CD4-positive, alpha-beta T cell (primary cell): Measurements from ENCODE around the gene JPT2. TPM values are rescaled to one million over a fixed set of nuclear protein-coding genes. Genes with fewer than 3 reads are reported as not detected.

ENCODE experiments used
- ATAC-seq: fragments of 200-7000 bp; cut with Tn5 transposase; one replicate; pipeline ENCODE4 v1.10.0; 2022; ENCODE audit warnings: mild to moderate bottlenecking; ENCODE audit not compliant: poor library complexity
- CTCF ChIA-PET: fragments of 350-600 bp; sonication (Branson Sonifier 250); formaldehyde crosslinking; loops from one replicate; lab custom pipeline; 2021; ENCODE audit warnings: antibody characterized with exemption, inconsistent platforms; lab: Charles Lee
- POLR2A ChIA-PET: fragments of 350-600 bp; sonication (Branson Sonifier 250); formaldehyde crosslinking; loops from one replicate; lab custom pipeline; 2021; ENCODE audit warnings: antibody characterized with exemption, inconsistent platforms; lab: Charles Lee
- DNase-seq, 14 experiments: peaks; one replicate each; pipeline ENCODE4 v3.0.0-alpha.2; 2013 to 2020; ENCODE audit warnings: mixed read lengths in 2 of 14
- H3K27ac ChIP-seq, 2 donors: one replicate each; pipeline versions ENCODE4 v1.5.1 to v1.7.0; 2013; ENCODE audit warnings: low read length in 2 of 2, low read depth in 1 of 2, mild to moderate bottlenecking in 1 of 2
- H3K27me3 ChIP-seq, 2 experiments: 1 replicate in 1 of 2; 2 replicates in 1 of 2; pipeline versions ENCODE4 v1.6.1 to v1.7.0; 2013; ENCODE audit warnings: low read length in 2 of 2, control low read depth in 1 of 2, mild to moderate bottlenecking in 1 of 2, moderate library complexity in 1 of 2; ENCODE audit not compliant: insufficient read depth in 2 of 2, control insufficient read depth in 1 of 2
- H3K36me3 ChIP-seq: one replicate; pipeline ENCODE4 v1.6.1; 2013; ENCODE audit warnings: low read length, control low read depth; ENCODE audit not compliant: insufficient read depth
- H3K4me1 ChIP-seq: one replicate; pipeline ENCODE4 v1.6.1; 2013; ENCODE audit warnings: low read length, control low read depth; ENCODE audit not compliant: insufficient read depth
- H3K4me3 ChIP-seq: one replicate; pipeline ENCODE4 v1.5.1; 2013; ENCODE audit warnings: mild to moderate bottlenecking, low read length, moderate library complexity
- H3K9me3 ChIP-seq, 2 experiments: 1 replicate in 1 of 2; 2 replicates in 1 of 2; pipeline versions ENCODE4 v1.6.1 to v1.7.0; 2013; ENCODE audit warnings: low read length in 2 of 2, mild to moderate bottlenecking in 2 of 2, control low read depth in 1 of 2, moderate library complexity in 1 of 2; ENCODE audit not compliant: control insufficient read depth in 1 of 2, insufficient read depth in 1 of 2
- H3K27ac Mint-ChIP-seq: one replicate; pipeline ENCODE4 v1.8.0; 2020; ENCODE audit warnings: mixed read lengths
- H3K27me3 Mint-ChIP-seq: one replicate; pipeline ENCODE4 v1.8.0; 2021; ENCODE audit warnings: mixed read lengths
- H3K36me3 Mint-ChIP-seq: one replicate; pipeline ENCODE4 v1.8.0; 2021; ENCODE audit warnings: low read depth, mixed read lengths
- H3K4me1 Mint-ChIP-seq: one replicate; pipeline ENCODE4 v1.8.0; 2021; ENCODE audit warnings: low read depth, mixed read lengths
- H3K4me3 Mint-ChIP-seq: one replicate; pipeline ENCODE4 v1.8.0; 2020; ENCODE audit warnings: mild to moderate bottlenecking, mixed read lengths
- H3K9me3 Mint-ChIP-seq: one replicate; pipeline ENCODE4 v1.8.0; 2020; ENCODE audit warnings: mixed read lengths
- CTCF ChIP-seq: fragments of 200-600 bp; IDR thresholded peaks from one replicate; pipeline ENCODE4 v1.8.0; 2022; ENCODE audit warnings: antibody characterized with exemption, mild to moderate bottlenecking
- intact Hi-C, 2 experiments: fragments of 100-400 bp; cut with DNase I in 1 of 2; cut with micrococcal nuclease in 1 of 2; formaldehyde crosslinking; loops; one replicate each; pipeline versions ENCODE4 v1.15.1 to v1.9.0; 2023 to 2025; cut with DNase I, micrococcal nuclease
- total RNA-seq, 174 experiments: library from RNA in 2 of 174; stranded (reverse) in 2 of 174; gene quantifications; one replicate each; pipeline ENCODE4 v1.2.3 and lab custom pipeline; 2021 to 2026

The JPT2 gene
- total RNA-seq, 2 experiments from 2014 or later: 2.5 to 3.2 TPM

GRCh38 chr16:1662543-1662942 lies 15.5 kb upstream of the JPT2 start:
- H3K4me3 Mint-ChIP-seq: no peak overlapping the region
- no peak overlapping the region for H3K27ac Mint-ChIP-seq
- Histone ChIP-seq H3K4me1 (no peaks in the 10 kb centered on the region), H3K9me3 (no peaks in the 10 kb centered on the region), H3K4me3 (no peak overlapping the region), H3K27ac (no peak overlapping the region), H3K36me3 (peaks cover 62% of the 10 kb centered on the region), H3K27me3 (no peaks in the 10 kb centered on the region)
- DNase-seq: no peak
- CTCF ChIA-PET: no interaction called here
- POLR2A ChIA-PET: no interaction called here
- H3K9me3 Mint-ChIP-seq: no peaks in the 10 kb centered on the region
- no peaks in the 10 kb centered on the region for H3K27me3 Mint-ChIP-seq
- intact Hi-C loops: no loop called here
- H3K36me3 Mint-ChIP-seq: peaks cover 69% of the 10 kb centered on the region
- no peak for TF ChIP-seq CTCF
- no peak for ATAC-seq
- no peaks in the 10 kb centered on the region for H3K4me1 Mint-ChIP-seq

- Mint-ChIP-seq H3K27ac (no peak overlapping the region), H3K27me3 (no peaks in the 10 kb centered on the region), H3K36me3 (peaks cover 71% of the 10 kb centered on the region), H3K9me3 (no peaks in the 10 kb centered on the region), H3K4me1 (no peaks in the 10 kb centered on the region), H3K4me3 (no peak overlapping the region)
- Histone ChIP-seq H3K36me3 (peaks cover 83% of the 10 kb centered on the region), H3K27me3 (no peaks in the 10 kb centered on the region), H3K27ac (no peak overlapping the region), H3K4me1 (no peaks in the 10 kb centered on the region), H3K4me3 (no peak overlapping the region), H3K9me3 (no peaks in the 10 kb centered on the region)
- ATAC-seq (no peak), DNase-seq (no peak)
- ChIA-PET POLR2A (interaction anchor here (0.9 kb wide), 1 partner anchor 12 kb away, joined by 3 read pairs; the partner anchor contains the start of gene JPT2), CTCF (no interaction called here)
- no peak for TF ChIP-seq CTCF
- intact Hi-C loops: no loop called here
These were observed 12.2 kb upstream of the JPT2 start for GRCh38 chr16:1665829-1666228.

GRCh38 chr16:1666316-1666715 lies 11.8 kb upstream of the JPT2 start:
- no peak for ATAC-seq
- Mint-ChIP-seq H3K27me3 (no peaks in the 10 kb centered on the region), H3K36me3 (peaks cover 76% of the 10 kb centered on the region), H3K9me3 (no peaks in the 10 kb centered on the region), H3K4me1 (no peaks in the 10 kb centered on the region), H3K27ac (no peak overlapping the region), H3K4me3 (no peak overlapping the region)
- ChIA-PET CTCF (no interaction called here), POLR2A (interaction anchor here (0.9 kb wide), 1 partner anchor 12 kb away, joined by 3 read pairs; the partner anchor contains the start of gene JPT2)
- Histone ChIP-seq H3K9me3 (no peaks in the 10 kb centered on the region), H3K4me3 (no peak overlapping the region), H3K36me3 (peaks cover 88% of the 10 kb centered on the region), H3K4me1 (no peaks in the 10 kb centered on the region), H3K27ac (no peak overlapping the region), H3K27me3 (no peaks in the 10 kb centered on the region)
- no peak for DNase-seq
- intact Hi-C loops: no loop called here
- no peak for TF ChIP-seq CTCF
